Omental fat pad (tissue), 4 donors: Measurements from ENCODE around the gene MRPL34. TPM values are rescaled to one million over a fixed set of nuclear protein-coding genes. Genes with fewer than 3 reads are reported as not detected.

Source experiments
- ATAC-seq: fragments of 150-250 bp; one replicate; pipeline ENCODE4 v1.9.1; 2016; ENCODE audit warnings: mild to moderate bottlenecking, moderate library complexity; ENCODE audit not compliant: low FRiP score
- DNase-seq: peaks from one replicate; pipeline ENCODE4 v3.0.0-alpha.2; 2019; ENCODE audit warnings: low spot score
- total RNA-seq, 4 donors: library from RNA; depleted of rRNA; stranded (reverse); fragments of >200 nt; gene quantifications; one replicate each; pipeline ENCODE4 v1.1.0, GENCODE V29; 2016
- TF ChIP-seq, protein P1 (sequence below), 3 donors: fragments of 450-650 bp; IDR thresholded peaks; one replicate each; pipeline ENCODE4 v1.5.1; 2016 to 2017; ENCODE audit warnings: antibody characterized with exemption in 3 of 3, mild to moderate bottlenecking in 3 of 3, moderate library complexity in 2 of 3

MRPL34 gene
- total RNA-seq, 4 donors from 2014 or later = 87.9 to 134 (median 119) TPM

GRCh38 chr19:17339088-17339741 lies 33.5 kb downstream of the MRPL34 start:
- DNase-seq = no peak

GRCh38 chr19:17340302-17340870 lies 34.7 kb downstream of the MRPL34 start:
- TF ChIP-seq, protein P1, sequence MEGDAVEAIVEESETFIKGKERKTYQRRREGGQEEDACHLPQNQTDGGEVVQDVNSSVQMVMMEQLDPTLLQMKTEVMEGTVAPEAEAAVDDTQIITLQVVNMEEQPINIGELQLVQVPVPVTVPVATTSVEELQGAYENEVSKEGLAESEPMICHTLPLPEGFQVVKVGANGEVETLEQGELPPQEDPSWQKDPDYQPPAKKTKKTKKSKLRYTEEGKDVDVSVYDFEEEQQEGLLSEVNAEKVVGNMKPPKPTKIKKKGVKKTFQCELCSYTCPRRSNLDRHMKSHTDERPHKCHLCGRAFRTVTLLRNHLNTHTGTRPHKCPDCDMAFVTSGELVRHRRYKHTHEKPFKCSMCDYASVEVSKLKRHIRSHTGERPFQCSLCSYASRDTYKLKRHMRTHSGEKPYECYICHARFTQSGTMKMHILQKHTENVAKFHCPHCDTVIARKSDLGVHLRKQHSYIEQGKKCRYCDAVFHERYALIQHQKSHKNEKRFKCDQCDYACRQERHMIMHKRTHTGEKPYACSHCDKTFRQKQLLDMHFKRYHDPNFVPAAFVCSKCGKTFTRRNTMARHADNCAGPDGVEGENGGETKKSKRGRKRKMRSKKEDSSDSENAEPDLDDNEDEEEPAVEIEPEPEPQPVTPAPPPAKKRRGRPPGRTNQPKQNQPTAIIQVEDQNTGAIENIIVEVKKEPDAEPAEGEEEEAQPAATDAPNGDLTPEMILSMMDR (IDR thresholded peaks at IDR 0.05) = no peak
- DNase-seq (no peak), ATAC-seq (no peak)

More at GRCh38 chr19:17339088-17339741, 33.5 kb downstream of the MRPL34 start:
- TF ChIP-seq, protein P1 (IDR thresholded peaks at IDR 0.05) = no peak
- no peak for ATAC-seq

DNA sequence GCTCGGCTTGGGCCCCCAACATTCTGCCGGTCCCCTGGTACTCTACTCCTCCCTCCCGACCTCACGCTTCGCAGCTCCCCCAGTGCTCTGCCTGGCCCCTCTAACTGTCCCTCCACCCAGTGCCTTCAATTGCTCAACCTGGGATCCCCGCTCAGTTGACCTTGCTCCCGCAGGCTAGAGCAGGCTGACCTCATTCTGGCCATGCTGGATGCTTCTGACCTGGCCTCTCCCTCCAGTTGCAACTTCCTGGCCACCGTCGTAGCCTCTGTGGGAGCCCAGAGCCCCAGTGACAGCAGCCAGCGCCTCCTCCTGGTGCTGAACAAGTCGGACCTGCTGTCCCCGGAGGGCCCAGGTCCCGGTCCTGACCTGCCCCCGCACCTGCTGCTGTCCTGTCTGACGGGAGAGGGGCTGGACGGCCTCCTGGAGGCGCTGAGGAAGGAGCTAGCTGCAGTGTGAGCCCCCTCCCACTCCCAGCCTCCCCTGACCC lies 35.2 kb downstream of the MRPL34 start:
- DNase-seq (no peak), ATAC-seq (no peak)
- TF ChIP-seq, protein P1 (IDR thresholded peaks at IDR 0.05) = no peak

DNA sequence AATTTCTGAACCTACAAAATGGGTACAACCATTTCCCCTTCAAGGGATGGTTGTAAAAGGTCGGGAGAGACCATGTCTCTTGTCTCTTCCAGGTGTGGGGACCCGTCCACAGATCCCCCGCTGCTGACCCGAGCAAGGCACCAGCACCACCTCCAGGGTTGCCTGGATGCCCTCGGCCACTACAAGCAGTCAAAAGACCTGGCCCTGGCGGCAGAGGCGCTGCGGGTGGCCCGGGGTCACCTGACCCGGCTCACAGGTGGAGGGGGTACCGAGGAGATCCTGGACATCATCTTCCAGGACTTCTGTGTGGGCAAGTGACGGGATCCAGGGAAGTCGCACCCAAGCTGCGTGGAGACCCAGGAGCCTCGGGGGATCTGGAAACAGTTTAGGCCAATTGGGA lies 35.7 kb downstream of the MRPL34 start:
- no peak for DNase-seq
- no peak for ATAC-seq
- TF ChIP-seq, protein P1 (IDR thresholded peaks at IDR 0.05) = no peak

- ATAC-seq = no peak
- TF ChIP-seq, protein P1 (IDR thresholded peaks at IDR 0.05) = no peak
Measured at GRCh38 chr19:17341845-17342244, 36.2 kb downstream of the MRPL34 start.

GRCh38 chr19:17346109-17346671 lies 40.5 kb downstream of the MRPL34 start:
- DNase-seq (peak; percentile 78), ATAC-seq (peak; percentile 63)
- TF ChIP-seq, protein P1 (IDR thresholded peaks at IDR 0.05) = peak in 2 of 3 donors; percentile 48 to 86

More at GRCh38 chr19:17341845-17342244, 36.2 kb downstream of the MRPL34 start:
- no peak for DNase-seq
